Fibroblast of lung (primary cell): ENCODE data around the gene USP53.

Experiments
- CTCF ChIP-seq, 2 donors: IDR thresholded peaks in 1 of 2; conservative IDR thresholded peaks in 1 of 2; 1 replicate in 1 of 2; 2 replicates in 1 of 2; pipeline ENCODE4 v1.5.1; 2011 to 2012; ENCODE audit warnings: low read length in 2 of 2, control low read depth in 1 of 2, inconsistent platforms in 1 of 2, low read depth in 1 of 2, mild to moderate bottlenecking in 1 of 2
- EZH2 ChIP-seq: IDR thresholded peaks from 2 replicates; pipeline ENCODE4 v1.5.1; 2012; ENCODE audit warnings: low read length, control low read depth, mild to moderate bottlenecking; ENCODE audit errors: missing control alignments

- TF ChIP-seq CTCF (conservative IDR thresholded peaks at IDR 0.05 in 1 of 2, IDR thresholded peaks at IDR 0.05 in 1 of 2; ENCODE audit: low read depth in 1 of 2, low read length in 2 of 2) (no peak), EZH2 (no peak)
These were observed 100.7 kb downstream of the USP53 start for GRCh38 chr4:119313237-119313636.
